ENCODE measurements around the gene TSPYL1.
A peak's percentile ranks its signal among the peaks of the same experiment; 100 is the strongest.

TSPYL1 gene

GRCh38 chr6:116301104-116301503 is 21.4 kb upstream of the TSPYL1 start:
- DNase-seq (ENCODE audit: extremely low spot score): no peak
- ChIA-PET POLR2A (no interaction called here), CTCF (no interaction called here)
- TF ChIP-seq PKNOX1 (IDR thresholded peaks at IDR 0.05) (no peak), SP1 (IDR thresholded peaks at IDR 0.05) (no peak), ELF4 (IDR thresholded peaks at IDR 0.05) (no peak), FOXK2 (IDR thresholded peaks at IDR 0.05) (no peak), TARDBP (IDR thresholded peaks at IDR 0.05) (no peak), BHLHE40 (IDR thresholded peaks at IDR 0.05; ENCODE audit: borderline replicate concordance) (no peak), CTBP1 (IDR thresholded peaks at IDR 0.05; ENCODE audit: borderline replicate concordance) (no peak), HDGF (IDR thresholded peaks at IDR 0.05; ENCODE audit: borderline replicate concordance) (no peak), NFRKB (IDR thresholded peaks at IDR 0.05) (no peak), ZNF384 (IDR thresholded peaks at IDR 0.05) (no peak), L3MBTL2 (conservative IDR thresholded peaks at IDR 0.05) (no peak), FOXA1 (IDR thresholded peaks at IDR 0.05) (no peak), FOXM1 (IDR thresholded peaks at IDR 0.05; ENCODE audit: borderline replicate concordance) (no peak), LEF1 (IDR thresholded peaks at IDR 0.05; ENCODE audit: borderline replicate concordance) (no peak), SUZ12 (IDR thresholded peaks at IDR 0.05) (no peak)

- ChIA-PET CTCF (no interaction called here), POLR2A (no interaction called here)
- DNase-seq (ENCODE audit: extremely low spot score): no peak
- no peak for TF ChIP-seq LEF1 (IDR thresholded peaks at IDR 0.05; ENCODE audit: borderline replicate concordance)
- TF ChIP-seq ZNF384 (IDR thresholded peaks at IDR 0.05): no peak
- no peak for TF ChIP-seq TARDBP (IDR thresholded peaks at IDR 0.05)
- no peak for TF ChIP-seq SUZ12 (IDR thresholded peaks at IDR 0.05)
- no peak for TF ChIP-seq HDGF (IDR thresholded peaks at IDR 0.05; ENCODE audit: borderline replicate concordance)
- no peak for TF ChIP-seq SP1 (IDR thresholded peaks at IDR 0.05)
- TF ChIP-seq CTBP1 (IDR thresholded peaks at IDR 0.05; ENCODE audit: borderline replicate concordance): no peak
- TF ChIP-seq FOXM1 (IDR thresholded peaks at IDR 0.05; ENCODE audit: borderline replicate concordance): no peak
- no peak for TF ChIP-seq FOXA1 (IDR thresholded peaks at IDR 0.05)
- no peak for TF ChIP-seq ARNT (IDR thresholded peaks at IDR 0.05)
- TF ChIP-seq BHLHE40 (IDR thresholded peaks at IDR 0.05; ENCODE audit: borderline replicate concordance): no peak
- TF ChIP-seq FOXK2 (IDR thresholded peaks at IDR 0.05): no peak
- no peak for TF ChIP-seq L3MBTL2 (conservative IDR thresholded peaks at IDR 0.05)
- TF ChIP-seq NFRKB (IDR thresholded peaks at IDR 0.05): no peak
- no peak for TF ChIP-seq ELF4 (IDR thresholded peaks at IDR 0.05)
- no peak for TF ChIP-seq PKNOX1 (IDR thresholded peaks at IDR 0.05)
Measured at GRCh38 chr6:116300566-116300965, 20.8 kb upstream of the TSPYL1 start.

- CTCF ChIA-PET: interaction anchor here (0.8 kb wide), 1 partner anchor 11 kb away, joined by 6 read pairs; no protein-coding TSS in a partner anchor
- DNase-seq (ENCODE audit: extremely low spot score): no peak
- POLR2A ChIA-PET: no interaction called here
- TF ChIP-seq BHLHE40 (IDR thresholded peaks at IDR 0.05; ENCODE audit: borderline replicate concordance): no peak
- no peak for TF ChIP-seq FOXA1 (IDR thresholded peaks at IDR 0.05)
- no peak for TF ChIP-seq PKNOX1 (IDR thresholded peaks at IDR 0.05)
- no peak for TF ChIP-seq SUZ12 (IDR thresholded peaks at IDR 0.05)
- TF ChIP-seq HDGF (IDR thresholded peaks at IDR 0.05; ENCODE audit: borderline replicate concordance): no peak
- no peak for TF ChIP-seq CTBP1 (IDR thresholded peaks at IDR 0.05; ENCODE audit: borderline replicate concordance)
- TF ChIP-seq ARNT (IDR thresholded peaks at IDR 0.05): no peak
- no peak for TF ChIP-seq ELF4 (IDR thresholded peaks at IDR 0.05)
- TF ChIP-seq NFRKB (IDR thresholded peaks at IDR 0.05): no peak
- TF ChIP-seq SP1 (IDR thresholded peaks at IDR 0.05): no peak
- TF ChIP-seq L3MBTL2 (conservative IDR thresholded peaks at IDR 0.05): no peak
- TF ChIP-seq TARDBP (IDR thresholded peaks at IDR 0.05): no peak
- TF ChIP-seq ZNF384 (IDR thresholded peaks at IDR 0.05): no peak
- TF ChIP-seq LEF1 (IDR thresholded peaks at IDR 0.05; ENCODE audit: borderline replicate concordance): no peak
- TF ChIP-seq FOXM1 (IDR thresholded peaks at IDR 0.05; ENCODE audit: borderline replicate concordance): no peak
- no peak for TF ChIP-seq FOXK2 (IDR thresholded peaks at IDR 0.05)
Measured at GRCh38 chr6:116298973-116299372, 19.2 kb upstream of the TSPYL1 start.

GRCh38 chr6:116298273-116298672 is 18.5 kb upstream of the TSPYL1 start:
- TF ChIP-seq NFRKB (IDR thresholded peaks at IDR 0.05) (no peak), FOXA1 (IDR thresholded peaks at IDR 0.05) (no peak), CTBP1 (IDR thresholded peaks at IDR 0.05; ENCODE audit: borderline replicate concordance) (no peak), LEF1 (IDR thresholded peaks at IDR 0.05; ENCODE audit: borderline replicate concordance) (no peak), ZNF384 (IDR thresholded peaks at IDR 0.05) (no peak), TARDBP (IDR thresholded peaks at IDR 0.05) (no peak), PKNOX1 (IDR thresholded peaks at IDR 0.05) (no peak), BHLHE40 (IDR thresholded peaks at IDR 0.05; ENCODE audit: borderline replicate concordance) (no peak), SP1 (IDR thresholded peaks at IDR 0.05) (no peak), HDGF (IDR thresholded peaks at IDR 0.05; ENCODE audit: borderline replicate concordance) (no peak)
- no peak for DNase-seq (ENCODE audit: extremely low spot score)
- ChIA-PET CTCF (interaction anchor here (0.6 to 0.8 kb wide), 2 partner anchors 10 to 347 kb away, joined by 3 to 6 read pairs; no protein-coding TSS in a partner anchor), POLR2A (no interaction called here)

GRCh38 chr6:116292553-116292952 is 12.8 kb upstream of the TSPYL1 start:
- CTCF ChIA-PET: interaction anchor here (0.6 kb wide), 1 partner anchor 183 kb away, joined by 3 read pairs; no protein-coding TSS in a partner anchor
- DNase-seq (ENCODE audit: extremely low spot score): no peak
- POLR2A ChIA-PET: interaction anchor here (1.1 kb wide), 1 partner anchor 272 kb away, joined by 3 read pairs; no protein-coding TSS in a partner anchor
- TF ChIP-seq ARNT (IDR thresholded peaks at IDR 0.05) (no peak), PKNOX1 (IDR thresholded peaks at IDR 0.05) (0 out of 2 replicates have a peak, but pooled peaks have one; percentile 25)

All from HEK293T (cell line).